ENCODE data around the gene MYLK.

Gene MYLK

GRCh38 chr3:123773681-123774431 lies 110.3 kb downstream of the MYLK start:
- no peak for DNase-seq (ENCODE audit: low read depth)

GRCh38 chr3:123769356-123769743 lies 114.8 kb downstream of the MYLK start:
- DNase-seq (ENCODE audit: low read depth), result no peak

DNA sequence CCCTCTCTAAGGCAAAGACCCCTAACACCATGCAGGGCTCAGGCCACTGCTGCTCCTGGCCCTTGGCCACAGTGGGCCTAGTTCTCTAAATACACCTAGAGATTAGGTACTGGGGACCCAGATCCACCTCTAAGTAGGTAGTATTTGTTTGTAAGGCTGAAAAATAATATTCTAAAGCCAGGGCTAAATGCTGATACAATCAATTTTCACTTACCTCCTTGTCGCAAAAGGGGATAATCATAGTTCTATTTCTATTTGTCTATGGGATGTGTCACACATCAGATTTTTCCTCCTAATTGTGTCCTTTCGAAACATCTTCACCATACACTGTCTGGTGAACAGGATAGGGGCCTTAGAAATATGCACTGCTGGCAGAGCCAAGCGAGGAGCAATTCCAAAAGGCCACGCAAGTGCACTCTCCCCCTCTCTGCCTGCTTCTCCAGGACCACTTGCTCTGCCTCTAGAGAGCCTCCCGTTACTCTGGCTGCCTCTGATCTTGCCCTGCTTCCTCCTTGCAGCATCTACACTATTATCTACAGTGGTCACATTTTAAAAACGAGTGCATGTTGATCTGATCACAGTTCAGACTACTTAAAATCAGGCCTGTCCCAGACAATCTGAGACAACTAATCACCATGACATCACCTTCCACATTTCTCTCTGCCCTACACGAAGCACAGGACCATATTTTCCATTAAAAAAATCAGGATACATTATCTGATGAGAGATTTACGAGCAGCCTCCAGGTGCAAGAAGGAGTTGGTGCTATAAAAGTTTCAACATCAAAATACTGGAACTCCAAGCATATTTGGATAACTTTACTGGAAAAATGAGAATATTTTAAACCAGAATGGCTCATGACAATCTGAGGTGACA lies 115.4 kb downstream of the MYLK start:
- no peak for DNase-seq (ENCODE audit: low read depth)

GRCh38 chr3:123767564-123768292 lies 116.4 kb downstream of the MYLK start:
- DNase-seq (ENCODE audit: low read depth), result no peak

DNA sequence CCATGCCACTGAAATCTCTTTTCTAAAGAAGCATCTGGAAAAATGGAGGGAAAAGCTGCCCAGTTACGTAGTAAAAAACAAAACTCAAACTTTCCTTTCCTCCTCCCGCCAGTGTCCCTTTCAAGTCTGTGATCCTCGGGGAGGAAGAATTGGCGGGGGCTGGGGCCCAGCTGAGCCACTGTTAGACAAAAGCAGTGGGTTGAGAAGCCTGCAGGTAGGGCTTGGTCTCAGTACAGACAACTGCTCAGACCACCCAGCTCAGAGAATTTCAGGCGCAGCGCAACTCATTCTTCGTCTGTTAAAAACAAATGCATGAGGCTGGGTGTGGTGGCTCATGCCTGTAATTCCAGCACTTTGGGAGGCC lies 117.1 kb downstream of the MYLK start:
- DNase-seq (ENCODE audit: low read depth), result no peak

DNA sequence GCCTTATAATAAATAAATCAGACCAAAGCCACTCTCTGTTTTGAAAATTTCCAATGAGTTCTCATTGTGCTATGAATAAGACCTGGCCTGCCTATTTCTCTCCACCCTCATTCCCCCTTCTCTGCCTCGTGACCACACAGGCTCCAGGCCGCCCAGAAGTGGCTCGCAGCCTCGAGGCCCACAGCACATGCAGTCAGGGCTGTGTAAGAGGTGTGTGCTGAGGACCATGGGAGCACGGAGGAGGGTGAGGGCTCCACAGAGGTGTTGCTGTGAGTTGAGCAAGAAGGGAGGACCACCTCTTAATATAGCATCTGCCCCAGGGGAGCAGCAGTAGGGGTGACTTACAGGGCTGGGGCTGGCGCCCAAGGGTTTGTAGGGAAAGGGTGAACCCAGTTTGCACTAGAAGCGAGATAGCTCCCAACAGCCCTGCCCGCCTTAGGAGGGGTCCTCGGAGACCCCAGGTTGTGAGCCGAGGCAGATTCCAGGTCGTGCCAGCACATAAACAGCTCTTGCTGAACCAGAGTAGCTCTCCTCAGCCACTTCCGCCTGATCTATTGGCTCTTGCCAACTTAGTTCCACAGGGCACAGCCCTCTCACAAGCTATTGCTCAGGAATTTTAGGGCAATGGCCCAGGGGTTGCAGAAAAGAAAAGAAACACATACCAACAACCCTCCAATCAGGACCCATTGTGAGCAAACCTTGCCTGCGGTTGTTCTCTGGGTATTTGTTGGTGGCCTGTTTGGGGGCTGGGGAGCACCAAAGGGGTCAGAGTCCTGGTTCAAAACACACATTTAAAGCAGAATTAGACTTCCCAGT lies 117.7 kb downstream of the MYLK start:
- no peak for DNase-seq (ENCODE audit: low read depth)

GRCh38 chr3:123765475-123766128 lies 118.5 kb downstream of the MYLK start:
- no peak for DNase-seq (ENCODE audit: low read depth)

- DNase-seq (ENCODE audit: low read depth), result no peak
Observed at GRCh38 chr3:123764647-123765046, 119.5 kb downstream of the MYLK start.

GRCh38 chr3:123762805-123763204 lies 121.3 kb downstream of the MYLK start:
- DNase-seq (ENCODE audit: low read depth), result no peak

GRCh38 chr3:123760817-123761216 lies 123.3 kb downstream of the MYLK start:
- no peak for DNase-seq (ENCODE audit: low read depth)

DNA sequence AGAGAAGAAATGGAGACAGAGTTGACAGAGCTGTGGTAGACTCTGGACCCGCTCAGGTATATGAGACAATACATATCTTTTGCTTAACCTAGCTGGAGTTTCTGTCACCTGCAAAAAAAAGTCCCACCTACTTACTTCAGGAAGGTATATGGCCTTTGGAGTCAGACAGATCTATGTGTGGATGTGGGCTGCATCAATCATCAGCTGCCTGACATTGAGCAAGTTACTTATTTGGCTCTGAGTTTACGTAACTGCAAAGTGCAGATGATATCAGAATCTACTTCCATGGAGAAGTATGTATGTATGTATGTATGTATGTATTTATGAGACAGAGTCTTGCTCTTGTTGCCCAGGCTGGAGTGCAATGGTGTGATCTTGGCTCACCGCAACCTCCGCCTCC lies 124.3 kb downstream of the MYLK start:
- no peak for DNase-seq (ENCODE audit: low read depth)

DNA sequence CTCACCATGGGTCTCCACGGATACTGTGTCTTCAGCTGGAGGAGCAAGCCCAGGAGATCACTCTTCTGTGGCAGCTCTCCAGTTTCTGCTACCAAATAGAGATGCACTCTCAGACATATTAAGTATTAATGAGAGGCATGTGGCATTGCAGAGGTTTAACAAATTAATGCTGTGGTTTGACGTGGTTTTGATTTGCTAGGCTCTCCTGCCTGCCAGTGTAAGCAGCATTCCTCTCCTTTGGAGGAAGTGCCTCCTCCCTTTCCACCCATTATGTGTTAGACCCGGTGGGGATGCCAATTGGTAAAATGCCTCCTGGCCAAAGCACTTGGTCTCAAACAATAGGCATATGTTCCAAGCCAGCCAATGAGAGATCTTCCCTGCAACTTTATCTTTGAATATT lies 124.8 kb downstream of the MYLK start:
- DNase-seq (ENCODE audit: low read depth), result no peak

DNA sequence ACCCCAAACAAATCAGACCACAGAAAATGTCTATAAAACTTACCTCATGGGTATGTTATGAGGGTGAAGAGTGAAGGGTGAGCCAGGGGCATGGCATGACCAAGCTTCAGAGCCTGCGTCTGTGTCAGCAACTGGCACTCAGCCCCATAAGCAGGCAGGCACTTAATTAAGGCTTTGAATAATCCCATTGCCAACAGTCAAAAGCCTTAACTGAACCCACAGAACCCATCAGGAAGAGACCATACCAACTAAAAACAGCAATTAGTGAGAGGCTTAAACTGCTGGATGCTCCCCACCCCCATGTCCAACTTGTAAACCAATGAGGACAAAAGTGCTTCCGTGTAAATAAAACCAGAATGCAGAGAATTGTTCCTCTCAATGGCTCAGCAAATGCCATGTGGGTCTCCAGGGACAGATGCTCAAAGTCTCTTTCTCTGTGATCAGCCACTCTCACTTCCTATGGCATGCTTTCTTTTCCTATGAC lies 126.0 kb downstream of the MYLK start:
- no peak for DNase-seq (ENCODE audit: low read depth)

GRCh38 chr3:123757281-123757940 lies 126.7 kb downstream of the MYLK start:
- no peak for DNase-seq (ENCODE audit: low read depth)

DNA sequence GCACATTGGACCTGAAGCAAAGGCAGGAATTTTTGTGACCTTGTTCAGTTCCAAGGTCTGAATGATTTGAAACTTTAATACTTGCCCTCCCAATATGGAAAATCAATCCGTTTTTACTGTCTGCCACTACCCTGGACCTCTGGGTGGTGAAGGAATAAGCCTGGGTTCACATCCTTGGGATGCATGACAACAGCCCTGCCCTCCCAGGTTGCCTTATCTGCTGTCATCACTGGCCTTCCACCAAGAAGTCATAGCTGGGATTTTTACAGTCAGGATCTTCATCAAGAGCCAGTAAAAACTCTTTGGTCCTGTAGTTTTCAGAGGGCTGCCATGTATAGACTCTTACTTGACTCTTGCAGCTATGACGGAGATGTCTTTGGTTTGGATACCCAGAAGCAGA lies 128.6 kb downstream of the MYLK start:
- no peak for DNase-seq (ENCODE audit: low read depth)

DNA sequence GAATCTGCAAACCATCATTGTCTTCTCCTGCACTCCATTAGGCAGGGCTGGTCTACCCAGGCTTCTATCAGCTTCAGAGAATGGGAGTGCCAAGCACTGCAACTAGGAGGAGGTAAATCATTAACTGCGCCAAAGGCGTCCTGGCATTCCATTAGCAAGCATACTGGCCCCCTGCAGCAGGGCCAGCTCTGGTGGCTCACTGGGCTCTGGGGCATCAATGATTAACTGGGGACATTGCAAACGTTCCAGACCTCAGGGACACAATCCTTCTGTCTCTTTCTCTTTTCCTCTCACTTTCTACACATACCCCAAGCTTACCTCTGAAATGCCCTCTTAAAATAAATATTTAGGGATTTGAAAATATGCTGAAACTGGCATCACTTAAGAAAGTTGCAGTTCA lies 129.0 kb downstream of the MYLK start:
- DNase-seq (ENCODE audit: low read depth), result no peak

DNA sequence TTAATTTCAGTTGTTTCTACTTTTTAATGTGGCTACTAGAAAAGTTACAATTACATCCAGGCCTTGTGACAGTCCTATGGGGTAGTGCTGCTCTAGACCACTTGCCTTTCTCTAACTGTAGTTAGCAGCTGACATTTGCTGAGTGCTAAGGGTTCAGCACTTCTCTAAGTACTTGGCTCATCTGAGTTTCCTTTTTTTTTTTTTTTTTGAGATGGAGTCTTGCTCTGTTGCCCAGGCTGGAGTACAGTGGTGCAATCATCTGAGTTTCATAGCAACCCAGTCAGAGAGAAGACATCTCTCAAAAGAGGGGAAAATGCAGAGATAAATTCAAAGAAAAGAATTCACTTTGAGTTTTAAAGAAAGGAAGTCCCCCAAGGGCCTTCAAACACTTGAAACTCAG lies 130.8 kb downstream of the MYLK start:
- DNase-seq (ENCODE audit: low read depth), result no peak

DNA sequence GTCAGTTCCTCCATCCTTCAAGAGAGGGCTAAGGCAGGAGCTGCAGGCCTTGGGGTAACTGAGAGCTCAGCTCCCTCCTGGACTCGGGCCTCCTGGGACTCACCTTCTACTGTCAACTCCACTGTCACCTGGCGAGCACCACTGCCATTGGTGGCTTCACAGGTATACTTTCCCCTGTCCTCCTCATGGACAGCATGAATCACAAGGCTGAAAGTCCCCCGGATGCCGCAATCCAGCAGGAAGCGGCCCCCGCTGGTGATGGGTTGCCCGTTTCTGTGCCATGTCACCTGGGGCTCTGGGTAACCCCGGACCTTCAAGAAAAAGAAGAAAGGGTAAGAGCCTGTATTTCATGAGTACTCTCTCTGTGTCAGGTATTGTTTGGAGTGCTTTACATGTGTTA lies 131.9 kb downstream of the MYLK start:
- DNase-seq (ENCODE audit: low read depth), result no peak

GRCh38 chr3:123751433-123751832 lies 132.7 kb downstream of the MYLK start:
- DNase-seq (ENCODE audit: low read depth), result no peak

GRCh38 chr3:123750659-123751420 lies 133.3 kb downstream of the MYLK start:
- DNase-seq (ENCODE audit: low read depth), result no peak

Measured in activated T-cell treated with anti-CD3 and anti-CD28 coated beads for 1 hour (primary cell).